ENCODE results near the gene STIL. TPM values are rescaled to one million over a fixed set of nuclear protein-coding genes. Genes with fewer than 3 reads are reported as not detected.

The STIL gene
- total RNA-seq, 4 donors from 2014 or later = 3.4 to 16.3 (median 6.5) TPM

GRCh38 chr1:47257224-47257623 is 56.7 kb downstream of the STIL start:
- H3K4me3 ChIP-seq = no peak overlapping the region
- H3K4me1 ChIP-seq = no peaks in the 10 kb centered on the region
- H3K36me3 ChIP-seq = no peaks in the 10 kb centered on the region
- TF ChIP-seq CTCF (IDR thresholded peaks at IDR 0.05) = no peak
- TF ChIP-seq EP300 (IDR thresholded peaks at IDR 0.05; ENCODE audit: low read depth) = no peak
- TF ChIP-seq POLR2A (IDR thresholded peaks at IDR 0.05) = no peak
- TF ChIP-seq POLR2AphosphoS5 (IDR thresholded peaks at IDR 0.05) = no peak
- H3K9me3 ChIP-seq = no peaks in the 10 kb centered on the region
- intact Hi-C loops (cut with DNase I; ENCODE audit: low total_unique reads) = no loop called here
- in situ Hi-C loops (cut with MboI; ENCODE audit: low pct_ligation_motif_present in 1 of 4, low pct_unique_long_range_greater_than_20kb in 1 of 4, low sequenced_read_pairs in 3 of 4) = no loop called here
- 70 to 72% methylated on average over 2 of the region's 2 CpGs for WGBS, 2 donors (ENCODE audit: low coverage in 1 of 2)
- no peak overlapping the region for H3K27ac ChIP-seq
- no peak for DNase-seq
- no peaks in the 10 kb centered on the region for H3K27me3 ChIP-seq

GRCh38 chr1:47252795-47253194 is 61.2 kb downstream of the STIL start:
- H3K36me3 ChIP-seq = no peaks in the 10 kb centered on the region
- DNase-seq = no peak
- no peaks in the 10 kb centered on the region for H3K4me1 ChIP-seq
- H3K27me3 ChIP-seq = no peaks in the 10 kb centered on the region
- in situ Hi-C loops (cut with MboI; ENCODE audit: low pct_ligation_motif_present in 1 of 4, low pct_unique_long_range_greater_than_20kb in 1 of 4, low sequenced_read_pairs in 3 of 4) (no loop called here), intact Hi-C loops (cut with DNase I; ENCODE audit: low total_unique reads) (no loop called here)
- H3K9me3 ChIP-seq = no peaks in the 10 kb centered on the region
- TF ChIP-seq EP300 (IDR thresholded peaks at IDR 0.05; ENCODE audit: low read depth) = no peak
- TF ChIP-seq POLR2A (IDR thresholded peaks at IDR 0.05) = no peak
- TF ChIP-seq CTCF (IDR thresholded peaks at IDR 0.05) = no peak
- TF ChIP-seq POLR2AphosphoS5 (IDR thresholded peaks at IDR 0.05) = no peak
- no peak overlapping the region for H3K27ac ChIP-seq
- WGBS, 2 donors (ENCODE audit: low coverage in 1 of 2) = 89 to 90% methylated on average over 2 to 5 of the region's 5 CpGs
- no peak overlapping the region for H3K4me3 ChIP-seq

- Histone ChIP-seq H3K36me3 (no peaks in the 10 kb centered on the region), H3K9me3 (no peaks in the 10 kb centered on the region), H3K27me3 (no peaks in the 10 kb centered on the region), H3K27ac (no peak overlapping the region), H3K4me3 (no peak overlapping the region), H3K4me1 (no peaks in the 10 kb centered on the region)
- TF ChIP-seq POLR2AphosphoS5 (IDR thresholded peaks at IDR 0.05) (no peak), POLR2A (IDR thresholded peaks at IDR 0.05) (no peak), EP300 (IDR thresholded peaks at IDR 0.05; ENCODE audit: low read depth) (no peak), CTCF (IDR thresholded peaks at IDR 0.05) (no peak)
- intact Hi-C loops (cut with DNase I; ENCODE audit: low total_unique reads) = no loop called here
- in situ Hi-C loops (cut with MboI; ENCODE audit: low pct_ligation_motif_present in 1 of 4, low pct_unique_long_range_greater_than_20kb in 1 of 4, low sequenced_read_pairs in 3 of 4) = no loop called here
- no peak for DNase-seq
- WGBS, 2 donors (ENCODE audit: low coverage in 1 of 2) = 97 to 100% methylated on average over 1 of the region's 1 CpG
Observed at GRCh38 chr1:47252369-47252768, 61.6 kb downstream of the STIL start.

GRCh38 chr1:47249755-47250154 is 64.2 kb downstream of the STIL start:
- in situ Hi-C loops (cut with MboI; ENCODE audit: low pct_ligation_motif_present in 1 of 4, low pct_unique_long_range_greater_than_20kb in 1 of 4, low sequenced_read_pairs in 3 of 4) (no loop called here), intact Hi-C loops (cut with DNase I; ENCODE audit: low total_unique reads) (no loop called here)
- no peaks in the 10 kb centered on the region for H3K36me3 ChIP-seq
- DNase-seq = no peak
- TF ChIP-seq EP300 (IDR thresholded peaks at IDR 0.05; ENCODE audit: low read depth) (no peak), POLR2AphosphoS5 (IDR thresholded peaks at IDR 0.05) (no peak), POLR2A (IDR thresholded peaks at IDR 0.05) (no peak), CTCF (IDR thresholded peaks at IDR 0.05) (no peak)
- H3K27me3 ChIP-seq = peaks cover 3% of the 10 kb centered on the region
- H3K4me1 ChIP-seq = no peaks in the 10 kb centered on the region
- H3K27ac ChIP-seq = no peak overlapping the region
- H3K9me3 ChIP-seq = no peaks in the 10 kb centered on the region
- no peak overlapping the region for H3K4me3 ChIP-seq
- WGBS, 2 donors (ENCODE audit: low coverage in 1 of 2) = 88 to 91% methylated on average over 3 of the region's 3 CpGs

Data from transverse colon (tissue), 4 donors.